Thyroid gland (tissue), 4 donors: ENCODE results near the gene MAP7D1. TPM values are rescaled to one million over a fixed set of nuclear protein-coding genes. Genes with fewer than 3 reads are reported as not detected.
"Not testable (repeated sequence)": the region's sequence is repeated elsewhere in the genome, so short reads cannot be mapped to it uniquely, and the experiment has no call there.

Experiments used
- DNase-seq, 2 donors: peaks; one replicate each; pipeline ENCODE4 v3.0.0-alpha.2; 2019
- H3K27ac ChIP-seq, 3 donors: fragments of 200-600 bp; sonication (generic); 1 replicate in 2 of 3; 2 replicates in 1 of 3; pipeline ENCODE4 v1.5.1; 2016 to 2019; ENCODE audit warnings: mild to moderate bottlenecking in 1 of 3, moderate library complexity in 1 of 3
- H3K27me3 ChIP-seq: fragments of 200-600 bp; sonication (generic); one replicate; pipeline ENCODE4 v1.5.1; 2019
- H3K36me3 ChIP-seq, 2 donors: fragments of 200-600 bp; sonication (generic); one replicate each; pipeline ENCODE4 v1.5.1; 2016 to 2019
- H3K4me1 ChIP-seq, 2 donors: fragments of 200-600 bp; sonication (generic); one replicate each; pipeline ENCODE4 v1.5.1; 2017 to 2019
- H3K4me3 ChIP-seq, 3 donors: fragments of 200-600 bp; sonication (generic); replicated peaks in 1 of 3; 1 replicate in 2 of 3; 2 replicates in 1 of 3; pipeline ENCODE4 v1.5.1; 2016; ENCODE audit warnings: mild to moderate bottlenecking in 1 of 3
- H3K9me3 ChIP-seq: fragments of 200-600 bp; sonication (generic); one replicate; pipeline ENCODE4 v1.5.1; 2017
- POLR2A ChIP-seq, 2 donors: fragments of 450-650 bp; IDR thresholded peaks; one replicate each; pipeline ENCODE4 v1.6.1; 2017; ENCODE audit warnings: antibody characterized with exemption in 2 of 2, mild to moderate bottlenecking in 2 of 2, moderate library complexity in 1 of 2
- WGBS, 2 donors: methylation state at CpG; one replicate each; pipeline ENCODE4 v1.1.5; 2017; 5-methylcytosine and 5-hydroxymethylcytosine counted together
- intact Hi-C: fragments of 100-400 bp; cut with DNase I; formaldehyde crosslinking; loops from one replicate; pipeline ENCODE4 v1.15.1; 2023
- total RNA-seq, 4 donors: library from RNA; depleted of rRNA; stranded (reverse); fragments of >200 nt; gene quantifications; one replicate each; pipeline ENCODE4 v1.2.3, GENCODE V29; 2016
- TF ChIP-seq, protein P1 (sequence below), 6 experiments: fragments of 200-600 bp in 3 of 6; fragments of 450-650 bp in 3 of 6; sonication (generic) in 3 of 6; IDR thresholded peaks; one replicate each; pipeline ENCODE4 v1.5.1; 2016 to 2019; ENCODE audit warnings: antibody characterized with exemption in 6 of 6, mild to moderate bottlenecking in 2 of 6, inconsistent platforms in 1 of 6, moderate library complexity in 1 of 6

MAP7D1 gene
- total RNA-seq, 4 donors from 2014 or later, result 63.6 to 75.0 (median 68.7) TPM

DNA sequence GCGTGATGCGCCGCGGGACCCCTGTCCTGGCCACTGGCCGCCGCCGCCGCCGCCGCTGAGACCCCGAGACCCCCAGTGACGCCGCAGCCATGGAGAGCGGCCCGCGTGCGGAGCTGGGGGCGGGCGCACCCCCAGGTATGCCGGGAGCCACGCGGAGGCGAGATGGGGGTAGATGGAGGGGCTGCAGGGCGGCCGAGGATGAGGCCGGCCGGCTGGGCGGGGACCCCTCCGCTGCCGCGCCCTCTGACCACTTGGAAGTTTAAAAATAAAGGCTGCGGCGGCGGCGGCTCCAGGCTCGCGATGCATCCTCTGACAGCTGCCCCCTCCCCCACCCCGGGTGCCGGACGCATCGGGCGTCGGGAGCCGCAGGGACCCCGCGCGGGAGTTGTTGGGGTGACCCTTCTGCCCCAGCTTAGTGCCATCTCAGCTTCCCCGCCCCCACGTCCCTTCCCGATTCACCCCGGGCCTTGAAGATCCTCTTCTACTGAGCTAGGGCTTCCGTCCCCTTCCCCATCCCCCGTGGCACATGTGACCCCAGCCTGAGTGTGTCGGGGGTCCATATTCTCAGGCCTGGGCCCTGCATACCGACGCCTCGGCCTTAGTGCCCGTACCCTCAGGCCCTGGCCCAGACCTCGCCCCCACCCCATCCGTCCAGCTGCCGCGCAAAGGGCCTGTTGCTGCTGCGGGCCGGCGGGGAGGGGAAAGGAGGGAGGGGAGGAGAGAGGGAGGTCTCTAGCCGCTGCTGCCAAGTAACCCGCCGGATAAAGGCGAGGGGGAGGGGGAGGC lies 562 bp downstream of the MAP7D1 start:
- peak; percentile 79 to 81 for DNase-seq
- Histone ChIP-seq H3K27me3 (no peaks in the 10 kb centered on the region), H3K27ac (peak overlapping the region; percentile 97 to 100 (median 100)), H3K9me3 (no peaks in the 10 kb centered on the region), H3K36me3 (no peaks in the 10 kb centered on the region), H3K4me3 (peak overlapping the region; percentile 93 to 100 (median 95)), H3K4me1 (peaks cover 40 to 61% of the 10 kb centered on the region in 2 donors)
- TF ChIP-seq, protein P1, sequence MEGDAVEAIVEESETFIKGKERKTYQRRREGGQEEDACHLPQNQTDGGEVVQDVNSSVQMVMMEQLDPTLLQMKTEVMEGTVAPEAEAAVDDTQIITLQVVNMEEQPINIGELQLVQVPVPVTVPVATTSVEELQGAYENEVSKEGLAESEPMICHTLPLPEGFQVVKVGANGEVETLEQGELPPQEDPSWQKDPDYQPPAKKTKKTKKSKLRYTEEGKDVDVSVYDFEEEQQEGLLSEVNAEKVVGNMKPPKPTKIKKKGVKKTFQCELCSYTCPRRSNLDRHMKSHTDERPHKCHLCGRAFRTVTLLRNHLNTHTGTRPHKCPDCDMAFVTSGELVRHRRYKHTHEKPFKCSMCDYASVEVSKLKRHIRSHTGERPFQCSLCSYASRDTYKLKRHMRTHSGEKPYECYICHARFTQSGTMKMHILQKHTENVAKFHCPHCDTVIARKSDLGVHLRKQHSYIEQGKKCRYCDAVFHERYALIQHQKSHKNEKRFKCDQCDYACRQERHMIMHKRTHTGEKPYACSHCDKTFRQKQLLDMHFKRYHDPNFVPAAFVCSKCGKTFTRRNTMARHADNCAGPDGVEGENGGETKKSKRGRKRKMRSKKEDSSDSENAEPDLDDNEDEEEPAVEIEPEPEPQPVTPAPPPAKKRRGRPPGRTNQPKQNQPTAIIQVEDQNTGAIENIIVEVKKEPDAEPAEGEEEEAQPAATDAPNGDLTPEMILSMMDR (IDR thresholded peaks at IDR 0.05), result no peak
- peak in 1 of 2 donors; percentile 59 for TF ChIP-seq POLR2A (IDR thresholded peaks at IDR 0.05)
- intact Hi-C loops, result no loop called here
- WGBS, 2 donors, result 0% methylated on average over 4 to 12 of the region's 69 CpGs

DNA sequence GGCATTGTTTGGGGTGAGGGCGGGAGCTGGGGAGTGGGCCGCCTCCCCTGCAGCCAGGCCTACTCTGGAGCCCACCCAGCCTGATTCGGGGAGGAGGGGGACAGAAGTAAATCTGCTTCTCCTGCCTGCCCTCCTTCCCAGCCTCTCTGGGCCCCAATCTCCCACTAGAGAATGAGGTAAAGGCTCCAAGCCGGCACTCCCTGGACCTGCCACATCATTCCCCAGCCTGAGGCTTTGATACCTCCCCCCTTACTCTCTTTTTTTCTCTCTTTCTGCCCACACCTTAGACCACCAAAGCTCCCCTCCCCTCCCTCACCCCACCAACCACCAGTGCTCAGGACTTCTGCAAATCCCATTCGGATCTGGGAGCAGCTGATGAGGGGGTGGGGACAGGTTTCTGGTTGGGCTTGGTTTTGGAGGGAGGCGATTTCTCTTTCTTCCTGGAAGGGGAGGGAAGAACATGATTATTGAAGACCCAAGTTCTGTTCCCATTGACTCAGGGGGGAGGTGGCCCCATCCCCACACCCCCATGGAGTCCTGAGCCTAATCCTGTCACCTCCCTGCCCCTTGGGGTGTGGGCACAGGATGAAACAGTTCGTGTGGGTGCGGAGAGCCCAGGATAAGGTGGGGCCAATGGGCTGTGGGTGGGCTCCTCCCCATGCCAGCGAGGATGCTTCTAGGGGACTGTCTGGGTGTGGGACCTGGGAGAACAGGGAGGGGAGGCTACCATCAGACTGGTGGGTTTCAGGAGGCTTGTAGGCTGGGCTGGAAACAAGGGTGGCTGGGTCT lies 1.3 kb downstream of the MAP7D1 start:
- Histone ChIP-seq H3K27ac (peak overlapping the region; percentile 97 to 100 (median 100)), H3K27me3 (no peaks in the 10 kb centered on the region), H3K4me1 (peaks cover 42 to 61% of the 10 kb centered on the region in 2 donors), H3K9me3 (no peaks in the 10 kb centered on the region), H3K4me3 (peak overlapping the region; percentile 93 to 100 (median 95)), H3K36me3 (no peaks in the 10 kb centered on the region)
- DNase-seq, result no peak
- WGBS, 2 donors, result 11 to 13% methylated on average over 9 of the region's 9 CpGs
- intact Hi-C loops, result no loop called here
- no peak for TF ChIP-seq POLR2A (IDR thresholded peaks at IDR 0.05)
- TF ChIP-seq, protein P1 (IDR thresholded peaks at IDR 0.05), result no peak

DNA sequence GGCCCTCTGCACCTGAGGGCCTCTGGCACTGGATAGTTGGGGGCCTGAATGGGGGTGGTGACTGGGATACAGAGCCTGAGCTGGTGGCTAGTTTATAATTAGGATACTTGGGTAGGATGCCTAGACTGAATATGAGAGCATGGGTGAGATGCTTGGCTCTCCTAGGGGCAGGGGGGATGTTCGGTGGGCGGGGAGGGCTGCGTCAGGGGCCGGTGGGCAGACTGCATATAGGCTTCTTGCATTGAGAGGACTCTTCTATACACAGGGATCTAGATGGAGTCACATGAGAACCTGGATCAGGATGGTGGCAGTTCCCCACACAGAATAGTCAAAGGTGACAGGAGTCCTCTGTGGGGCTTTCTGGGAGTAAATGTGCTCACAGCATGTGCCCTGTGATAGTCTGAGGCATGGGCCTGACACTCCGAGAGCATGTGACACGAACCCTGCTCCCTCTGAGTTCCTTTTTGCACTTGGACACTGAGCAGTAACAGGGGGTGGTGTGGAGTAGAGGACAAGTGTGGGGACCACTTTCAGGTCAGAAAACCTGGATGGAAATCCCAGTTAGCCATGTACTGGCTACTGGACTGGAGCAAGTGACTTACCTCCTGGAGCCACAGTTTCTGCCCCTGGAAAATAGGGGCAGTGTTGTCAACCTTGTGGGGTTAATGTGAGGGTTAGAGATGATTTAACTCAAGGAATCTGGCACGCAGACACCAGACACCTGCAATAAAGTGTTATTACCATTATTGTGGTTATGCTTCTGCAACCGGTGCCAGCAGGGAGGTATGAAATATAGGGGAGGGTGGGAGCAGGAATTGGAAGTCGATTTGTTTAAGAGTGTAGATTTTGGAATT lies 2.2 kb downstream of the MAP7D1 start:
- no peaks in the 10 kb centered on the region for H3K9me3 ChIP-seq
- no peak for DNase-seq
- 59 to 68% methylated on average over 9 of the region's 9 CpGs for WGBS, 2 donors
- no peaks in the 10 kb centered on the region for H3K36me3 ChIP-seq
- no peaks in the 10 kb centered on the region for H3K27me3 ChIP-seq
- TF ChIP-seq, protein P1 (IDR thresholded peaks at IDR 0.05), result no peak
- no peak for TF ChIP-seq POLR2A (IDR thresholded peaks at IDR 0.05)
- H3K4me1 ChIP-seq, result peaks cover 51 to 68% of the 10 kb centered on the region in 2 donors
- H3K4me3 ChIP-seq, result peak overlapping the region in 1 of 3 donors; percentile 100
- peak overlapping the region; percentile 97 to 100 (median 100) for H3K27ac ChIP-seq
- intact Hi-C loops, result no loop called here

DNA sequence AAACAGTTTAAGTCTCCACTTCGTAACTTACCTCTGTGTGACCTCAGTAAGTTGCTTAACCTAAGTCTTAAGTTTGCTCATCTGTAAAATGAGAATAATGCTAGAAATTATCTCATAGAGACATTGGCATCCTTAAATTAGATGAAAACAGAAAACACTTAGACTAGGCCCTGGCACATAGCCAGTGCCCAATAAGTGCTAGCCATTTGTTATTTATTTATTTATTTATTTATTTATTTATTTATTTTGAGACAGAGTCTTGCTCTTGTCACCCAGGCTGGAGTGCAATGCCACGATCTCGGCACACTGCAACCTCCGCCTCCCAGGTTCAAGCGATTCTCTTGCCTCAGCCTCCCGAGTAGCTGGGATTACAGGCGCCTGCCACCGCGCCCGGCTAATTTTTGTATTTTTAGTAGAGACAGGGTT lies 2.9 kb downstream of the MAP7D1 start:
- intact Hi-C loops, H3K9me3 ChIP-seq, H3K27me3 ChIP-seq, DNase-seq, H3K4me3 ChIP-seq, H3K36me3 ChIP-seq: not testable (repeated sequence)
- H3K4me1 ChIP-seq, result peaks cover 55 to 73% of the 10 kb centered on the region in 2 donors
- WGBS, 2 donors, result 93 to 94% methylated on average over 10 of the region's 10 CpGs
- peak overlapping the region in 2 of 3 donors; percentile 100 for H3K27ac ChIP-seq
